B cell (primary cell): ENCODE results near the gene IGSF9B. TPM values are rescaled to one million over a fixed set of nuclear protein-coding genes. Genes with fewer than 3 reads are reported as not detected.

Experiments
- ATAC-seq: fragments of 200-7000 bp; cut with Tn5 transposase; one replicate; pipeline ENCODE4 v1.10.0; 2021; ENCODE audit warnings: low read depth, mild to moderate bottlenecking, moderate number of reproducible peaks, moderate library complexity
- CTCF ChIA-PET: fragments of 350-600 bp; sonication (Branson Sonifier 250); formaldehyde crosslinking; loops from one replicate; lab custom pipeline; 2021; ENCODE audit warnings: antibody characterized with exemption, inconsistent platforms; lab: Charles Lee
- POLR2A ChIA-PET: fragments of 350-600 bp; sonication (Branson Sonifier 250); formaldehyde crosslinking; loops from one replicate; lab custom pipeline; 2021; ENCODE audit warnings: antibody characterized with exemption; lab: Charles Lee
- DNase-seq: peaks from one replicate; pipeline ENCODE4 v3.0.0; 2013
- H2AFZ ChIP-seq: 2 replicates; pipeline ENCODE4 v1.6.1; 2012; ENCODE audit warnings: mild to moderate bottlenecking, low read depth, low read length; ENCODE audit not compliant: insufficient read depth, poor library complexity, severe bottlenecking
- H3K27ac ChIP-seq, 2 donors: 1 replicate in 1 of 2; 2 replicates in 1 of 2; pipeline ENCODE4 v1.5.1; 2012 to 2013; ENCODE audit warnings: low read length in 2 of 2, mild to moderate bottlenecking in 2 of 2, moderate library complexity in 1 of 2
- H3K27me3 ChIP-seq, 4 experiments: fragments of 200-600 bp in 1 of 4; sonication (generic) in 1 of 4; replicated peaks in 1 of 4; 1 replicate in 2 of 4; 2 replicates in 2 of 4; pipeline versions ENCODE4 v1.6.1 to v1.7.0; 2013 to 2016; ENCODE audit warnings: low read length in 3 of 4, mild to moderate bottlenecking in 2 of 4, mixed read lengths in 1 of 4, moderate library complexity in 1 of 4; ENCODE audit not compliant: insufficient read depth in 4 of 4, control insufficient read depth in 3 of 4; ENCODE audit errors: control extremely low read depth in 1 of 4
- H3K36me3 ChIP-seq, 2 experiments: replicated peaks in 1 of 2; 1 replicate in 1 of 2; 2 replicates in 1 of 2; pipeline versions ENCODE4 v1.6.1 to v1.7.1; 2013; ENCODE audit warnings: low read length in 1 of 2; ENCODE audit not compliant: insufficient read depth in 2 of 2, control insufficient read depth in 1 of 2; ENCODE audit errors: control extremely low read depth in 1 of 2, extremely low read depth in 1 of 2
- H3K4me1 ChIP-seq, 2 donors: fragments of 200-600 bp in 1 of 2; sonication (generic) in 1 of 2; 1 replicate in 1 of 2; 2 replicates in 1 of 2; pipeline versions ENCODE4 v1.5.1 to v1.6.1; 2013 to 2017; ENCODE audit warnings: low read length in 2 of 2; ENCODE audit not compliant: control insufficient read depth in 2 of 2, insufficient read depth in 2 of 2
- H3K4me2 ChIP-seq: replicated peaks from 2 replicates; pipeline ENCODE3; 2012; ENCODE audit warnings: mild to moderate bottlenecking, low read depth, low read length; ENCODE audit not compliant: poor library complexity, severe bottlenecking
- H3K4me3 ChIP-seq, 5 experiments: fragments of 200-600 bp in 1 of 5; sonication (generic) in 1 of 5; 1 replicate in 3 of 5; 2 replicates in 2 of 5; pipeline versions ENCODE4 v1.5.1 to v1.7.0; 2011 to 2016; ENCODE audit warnings: low read length in 4 of 5, mild to moderate bottlenecking in 4 of 5, low read depth in 2 of 5, control low read depth in 1 of 5, moderate library complexity in 1 of 5; ENCODE audit not compliant: insufficient read depth in 1 of 5; ENCODE audit errors: control extremely low read depth in 1 of 5, extremely low read depth in 1 of 5
- H3K79me2 ChIP-seq: fragments of 200-600 bp; sonication (generic); one replicate; pipeline ENCODE4 v1.6.0; 2016; ENCODE audit warnings: low read length; ENCODE audit not compliant: control insufficient read depth, insufficient read depth
- H3K9ac ChIP-seq: fragments of 200-600 bp; sonication (generic); 2 replicates; pipeline ENCODE4 v1.6.1; 2017; ENCODE audit warnings: mild to moderate bottlenecking, low read length, moderate library complexity
- H3K9me3 ChIP-seq, 3 donors: one replicate each; pipeline versions ENCODE4 v1.6.1 to v1.7.1; 2013; ENCODE audit warnings: low read length in 2 of 3; ENCODE audit not compliant: control insufficient read depth in 2 of 3, insufficient read depth in 1 of 3; ENCODE audit errors: control extremely low read depth in 1 of 3
- H4K20me1 ChIP-seq: 2 replicates; pipeline ENCODE4 v1.6.0; 2012; ENCODE audit warnings: mild to moderate bottlenecking, low read length; ENCODE audit not compliant: insufficient read depth, control insufficient read depth, poor library complexity, severe bottlenecking
- H3K27ac Mint-ChIP-seq: one replicate; pipeline ENCODE4 v1.8.0; 2021; ENCODE audit warnings: mixed read lengths
- H3K27me3 Mint-ChIP-seq: one replicate; pipeline ENCODE4 v1.8.0; 2021; ENCODE audit warnings: mixed read lengths
- H3K4me1 Mint-ChIP-seq: one replicate; pipeline ENCODE4 v1.8.0; 2021; ENCODE audit warnings: mixed read lengths
- H3K4me3 Mint-ChIP-seq: one replicate; pipeline ENCODE4 v1.8.0; 2021; ENCODE audit warnings: mixed read lengths
- H3K9me3 Mint-ChIP-seq: one replicate; pipeline ENCODE4 v1.8.0; 2022; ENCODE audit warnings: mixed read lengths; ENCODE audit not compliant: insufficient read depth
- CTCF ChIP-seq: fragments of 200-600 bp; IDR thresholded peaks from one replicate; pipeline ENCODE4 v1.8.0; 2022; ENCODE audit warnings: antibody characterized with exemption, mild to moderate bottlenecking
- EZH2 ChIP-seq: IDR thresholded peaks from 2 replicates; pipeline ENCODE4 v1.6.1; 2012; ENCODE audit warnings: borderline replicate concordance, low read depth, mild to moderate bottlenecking, moderate library complexity, low read length; ENCODE audit not compliant: insufficient read depth, poor library complexity, severe bottlenecking
- WGBS: methylation state at CpG from one replicate; pipeline ENCODE4 v1.1.5; 2013; ENCODE audit warnings: missing lambda C conversion rate; ENCODE audit not compliant: insufficient coverage; 5-methylcytosine and 5-hydroxymethylcytosine counted together
- intact Hi-C: fragments of 100-400 bp; cut with micrococcal nuclease; formaldehyde crosslinking; loops from one replicate; pipeline ENCODE4 v1.10.0; 2022
- polyA plus RNA-seq: library from polyadenylated mRNA; depleted of rRNA; stranded (reverse); fragments of >200 nt; gene quantifications from 2 replicates; pipeline ENCODE4 v1.2.3, GENCODE V29; 2012
- total RNA-seq, 2 donors: library from RNA; stranded (reverse); fragments of 120-200 nt in 1 of 2; gene quantifications; 1 replicate in 1 of 2; 2 replicates in 1 of 2; pipeline versions ENCODE4 v1.2.3 to v1.2.4, GENCODE V29; 2013 to 2022

Gene IGSF9B
- total and polyA plus RNA-seq, 2 donors (not counting 1 experiment from before 2014, with no cell fraction given), result 0.15 to 0.37 TPM

- ATAC-seq, result no peak
- H3K4me1 ChIP-seq, result no peaks in the 10 kb centered on the region
- Mint-ChIP-seq H3K27ac (no peak overlapping the region), H3K4me1 (no peaks in the 10 kb centered on the region), H3K9me3 (no peaks in the 10 kb centered on the region), H3K4me3 (no peak overlapping the region), H3K27me3 (peaks cover 57% of the 10 kb centered on the region)
- H3K36me3 ChIP-seq, result no peaks in the 10 kb centered on the region
- peaks cover 0 to 3% (median 0%) of the 10 kb centered on the region in 3 donors for H3K9me3 ChIP-seq
- 90% methylated on average over 8 of the region's 9 CpGs for WGBS
- DNase-seq, result no peak
- H3K27me3 ChIP-seq, result peaks cover 0 to 34% (median 12%) of the 10 kb centered on the region in 4 experiments
- POLR2A ChIA-PET, result no interaction called here
- H3K4me3 ChIP-seq, result no peak overlapping the region
- no peak overlapping the region for H2AFZ ChIP-seq
- no peak overlapping the region for H3K9ac ChIP-seq
- CTCF ChIA-PET, result no interaction called here
- H3K27ac ChIP-seq, result no peak overlapping the region
- no peak overlapping the region for H3K4me2 ChIP-seq
- intact Hi-C loops, result no loop called here
- H4K20me1 ChIP-seq, result no peaks in the 10 kb centered on the region
- H3K79me2 ChIP-seq, result no peaks in the 10 kb centered on the region
- TF ChIP-seq CTCF, result no peak
- no peak for TF ChIP-seq EZH2
These were observed 8.1 kb downstream of the IGSF9B start for GRCh38 chr11:133948711-133949110.

- no peak overlapping the region for H3K4me3 Mint-ChIP-seq
- 15% methylated on average over 11 of the region's 11 CpGs for WGBS
- Histone ChIP-seq H2AFZ (no peak overlapping the region), H3K9me3 (peaks cover 0 to 3% (median 0%) of the 10 kb centered on the region in 3 donors), H3K79me2 (no peaks in the 10 kb centered on the region), H3K4me2 (no peak overlapping the region), H3K4me3 (no peak overlapping the region), H3K27me3 (peaks cover 0 to 21% (median 8%) of the 10 kb centered on the region in 4 experiments), H3K27ac (no peak overlapping the region), H3K9ac (no peak overlapping the region), H4K20me1 (no peaks in the 10 kb centered on the region), H3K4me1 (no peaks in the 10 kb centered on the region), H3K36me3 (no peaks in the 10 kb centered on the region)
- peaks cover 44% of the 10 kb centered on the region for H3K27me3 Mint-ChIP-seq
- H3K27ac Mint-ChIP-seq, result no peak overlapping the region
- H3K9me3 Mint-ChIP-seq, result no peaks in the 10 kb centered on the region
- POLR2A ChIA-PET, result no interaction called here
- intact Hi-C loops, result no loop called here
- TF ChIP-seq CTCF, result no peak
- no peak for TF ChIP-seq EZH2
- DNase-seq (no peak), ATAC-seq (peak; percentile 24)
- no peaks in the 10 kb centered on the region for H3K4me1 Mint-ChIP-seq
- CTCF ChIA-PET, result interaction anchor here (0.7 kb wide), 1 partner anchor 297 kb away, joined by 3 read pairs; no protein-coding TSS in a partner anchor
These were observed 9.4 kb downstream of the IGSF9B start for GRCh38 chr11:133947321-133947756.
